HG02885 (cell line): Measurements from ENCODE around the gene FANCG.

ENCODE experiments used
- ATAC-seq: cut with Tn5 transposase; IDR thresholded peaks from one replicate; pipeline ENCODE4 v1.9.1; 2021; ENCODE audit warnings: mild to moderate bottlenecking; ENCODE audit not compliant: unreplicated experiment, poor library complexity

Gene FANCG

DNA sequence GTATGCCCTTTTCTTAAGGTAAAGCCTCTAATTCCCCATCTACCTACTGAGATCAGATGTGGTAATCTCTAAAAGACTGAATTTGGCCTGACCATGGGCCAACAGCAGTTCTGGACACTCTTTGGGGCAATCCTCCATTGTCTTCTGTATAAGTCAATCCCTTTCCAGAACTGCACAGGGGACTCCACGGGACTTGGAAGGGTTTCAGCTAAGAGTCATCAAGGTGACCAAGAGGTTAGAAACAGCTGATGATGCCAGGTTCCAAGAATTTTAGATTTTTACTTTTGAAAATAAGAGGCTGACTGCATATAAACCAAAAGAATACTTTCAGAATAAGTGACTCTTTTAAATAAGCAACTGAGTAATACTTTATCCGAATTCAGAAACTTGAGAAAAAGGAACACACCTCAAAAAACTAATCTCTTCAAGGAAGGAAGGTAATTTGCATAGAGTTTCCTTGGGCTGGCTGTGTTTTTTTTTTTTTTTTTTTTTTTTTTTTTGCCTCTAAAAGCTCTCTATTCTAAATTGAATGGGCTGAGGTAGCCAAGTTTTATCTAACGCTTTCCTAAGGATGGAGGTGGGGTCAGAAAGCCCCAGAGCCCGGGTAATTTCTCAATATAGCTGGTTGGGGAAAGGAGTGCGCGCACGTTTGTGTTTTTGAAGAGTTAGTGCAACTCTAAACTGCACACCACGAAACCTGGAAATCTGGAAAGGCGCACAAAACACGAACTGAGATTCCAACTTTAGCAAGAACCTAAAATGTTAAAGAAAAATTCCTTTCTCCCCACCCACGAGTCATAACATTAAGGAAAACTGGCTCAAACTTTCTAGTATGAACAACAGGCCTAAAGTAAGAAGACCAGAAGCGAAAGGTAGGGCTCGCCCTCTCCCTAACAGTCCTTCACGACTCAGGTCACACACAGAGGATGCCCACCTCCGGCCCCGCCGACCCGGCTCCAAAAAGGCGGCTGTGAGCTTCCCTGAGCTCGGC lies 8.6 kb downstream of the FANCG start:
- ATAC-seq = no peak

DNA sequence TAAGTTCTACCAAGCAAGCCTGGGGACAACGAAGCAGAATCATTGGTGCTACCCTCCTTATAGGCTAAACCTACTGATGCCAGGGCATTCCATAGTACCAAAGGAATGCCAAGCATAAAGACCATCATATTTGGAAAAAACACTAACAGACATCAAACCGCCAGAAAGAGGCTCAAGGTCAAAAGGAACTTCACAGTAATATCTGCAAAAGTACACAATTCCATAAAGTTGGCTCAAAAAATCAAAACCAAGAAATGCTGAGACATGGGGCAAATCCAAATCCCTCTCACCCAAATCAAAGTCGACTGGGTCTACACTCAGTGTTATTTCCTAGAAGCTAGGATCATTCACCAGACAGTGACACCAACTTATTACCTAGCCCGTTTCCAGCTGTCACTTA lies 10.7 kb downstream of the FANCG start:
- no peak for ATAC-seq

- ATAC-seq = no peak
These were observed 12.7 kb downstream of the FANCG start for GRCh38 chr9:35067056-35067455.

DNA sequence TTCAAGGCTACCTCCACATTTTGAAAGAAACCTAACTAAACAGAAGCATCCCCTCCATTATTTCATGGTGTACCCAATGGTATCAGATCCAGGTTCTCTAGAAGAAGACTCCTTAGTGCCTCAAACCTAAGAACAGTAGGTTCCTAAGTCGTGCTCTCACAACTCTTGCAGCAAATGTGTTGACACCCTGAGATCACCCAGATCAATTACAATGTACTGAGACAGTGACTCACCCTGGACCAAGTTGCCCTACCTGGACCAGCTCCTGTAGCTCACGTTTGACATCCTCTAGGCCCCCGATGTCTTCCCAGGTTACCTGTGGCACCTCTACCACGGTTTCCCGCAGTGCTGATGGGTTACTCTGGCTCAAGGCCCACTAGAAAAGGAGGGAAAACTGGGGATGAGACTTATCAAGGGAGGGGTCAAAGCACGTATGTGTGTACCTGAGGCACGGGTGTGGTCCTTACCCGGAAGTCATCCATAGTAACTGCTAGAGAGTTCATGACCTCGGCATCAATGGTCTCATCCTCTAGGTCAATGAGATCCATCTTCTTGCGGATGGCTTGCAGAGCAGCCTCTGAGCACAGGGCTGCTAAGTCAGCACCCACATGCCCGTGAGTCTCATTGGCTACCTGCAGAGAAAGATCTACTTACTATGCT lies 19.1 kb downstream of the FANCG start:
- no peak for ATAC-seq

- no peak for ATAC-seq
These were observed 20.3 kb downstream of the FANCG start for GRCh38 chr9:35059438-35059837.

DNA sequence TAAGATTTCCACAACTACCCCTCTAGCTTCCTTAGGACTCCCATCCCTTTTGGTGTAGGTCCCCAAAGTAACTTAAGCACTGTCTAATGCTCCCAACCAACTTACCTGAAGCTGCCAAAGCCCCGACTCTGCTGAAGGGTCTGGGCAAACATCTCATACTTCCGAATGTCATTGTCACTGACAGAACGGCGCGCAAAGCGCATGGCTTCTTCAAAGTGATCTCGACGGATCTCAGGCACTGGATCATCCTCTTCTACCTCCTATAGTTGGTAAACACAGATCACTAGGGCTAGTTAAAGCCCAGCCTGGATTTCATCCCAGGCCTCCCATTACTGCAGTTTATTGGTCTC lies 22.5 kb downstream of the FANCG start:
- no peak for ATAC-seq

- ATAC-seq = no peak
These were observed 23.0 kb downstream of the FANCG start for GRCh38 chr9:35056571-35057270.

GRCh38 chr9:35054871-35055644 lies 24.7 kb downstream of the FANCG start:
- ATAC-seq = no peak

DNA sequence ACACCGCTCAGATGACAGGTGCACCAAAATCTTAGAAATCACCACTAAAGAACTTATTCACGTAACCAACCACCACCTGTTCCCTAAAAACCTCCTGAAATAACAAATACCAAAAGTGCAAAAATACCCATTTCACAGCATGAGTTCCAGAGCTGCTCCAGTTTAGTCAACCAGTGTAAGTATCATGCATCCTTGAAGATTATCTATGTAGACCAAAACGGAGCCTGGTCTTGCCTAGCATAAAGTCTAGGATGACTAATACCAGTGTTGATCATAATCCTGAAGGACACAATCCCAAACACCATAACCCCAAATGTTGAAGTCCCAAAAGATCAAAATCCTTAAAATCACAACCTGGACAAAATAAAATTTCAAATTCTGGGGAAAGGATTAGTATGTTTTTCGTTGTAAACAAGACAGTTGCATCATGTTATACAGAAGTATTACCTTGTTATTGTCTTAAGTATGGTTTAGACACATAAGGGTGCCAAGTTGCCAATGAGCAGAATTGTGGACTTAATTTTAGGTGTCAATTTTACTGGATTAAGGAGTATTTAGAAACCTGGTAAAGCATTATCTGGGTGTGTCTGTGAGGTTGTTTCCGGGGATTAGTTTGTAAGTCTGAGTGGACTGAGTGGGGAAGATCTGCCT lies 25.4 kb downstream of the FANCG start:
- no peak for ATAC-seq

DNA sequence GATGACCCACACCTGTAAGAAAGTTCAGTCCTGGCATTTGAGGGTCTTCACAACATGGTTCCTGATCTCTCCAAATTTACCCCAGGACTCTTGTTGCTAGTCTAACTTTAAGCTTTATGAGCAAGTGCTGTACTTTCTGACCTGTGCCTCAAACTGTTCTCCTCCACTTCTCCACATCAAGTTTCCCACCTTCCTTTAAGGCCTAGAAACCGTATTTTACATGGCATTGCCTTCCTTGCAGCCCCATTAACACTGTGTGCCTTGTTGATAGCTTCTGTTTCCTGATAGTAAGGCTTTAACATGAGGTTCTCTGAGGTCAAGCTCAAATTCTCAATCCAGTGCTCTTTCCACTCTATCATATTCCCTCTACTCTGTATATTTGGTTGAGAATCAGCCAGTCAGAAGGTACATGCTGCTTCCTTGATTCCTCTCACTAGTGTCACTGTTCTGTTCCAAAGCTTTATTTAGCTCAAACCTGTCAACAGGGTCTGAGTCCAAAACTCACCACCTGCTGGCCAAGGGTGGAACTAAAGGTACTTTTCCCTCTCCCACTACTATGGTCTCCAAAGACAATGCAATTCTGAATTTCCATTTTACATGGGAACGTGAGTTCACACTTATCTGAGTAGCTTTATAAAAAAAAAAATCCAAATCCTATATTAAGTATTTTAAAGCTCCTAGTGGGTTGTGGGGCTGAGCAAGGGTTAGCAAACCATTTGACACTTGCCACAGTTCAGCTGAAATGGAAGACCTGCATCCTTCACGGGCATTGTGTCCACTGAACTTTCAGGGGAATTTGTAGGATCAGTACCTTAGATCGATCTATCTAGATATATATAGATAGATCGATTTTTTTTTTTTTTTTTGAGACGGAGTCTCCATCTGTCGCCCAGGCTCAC lies 28.4 kb downstream of the FANCG start:
- ATAC-seq = no peak

DNA sequence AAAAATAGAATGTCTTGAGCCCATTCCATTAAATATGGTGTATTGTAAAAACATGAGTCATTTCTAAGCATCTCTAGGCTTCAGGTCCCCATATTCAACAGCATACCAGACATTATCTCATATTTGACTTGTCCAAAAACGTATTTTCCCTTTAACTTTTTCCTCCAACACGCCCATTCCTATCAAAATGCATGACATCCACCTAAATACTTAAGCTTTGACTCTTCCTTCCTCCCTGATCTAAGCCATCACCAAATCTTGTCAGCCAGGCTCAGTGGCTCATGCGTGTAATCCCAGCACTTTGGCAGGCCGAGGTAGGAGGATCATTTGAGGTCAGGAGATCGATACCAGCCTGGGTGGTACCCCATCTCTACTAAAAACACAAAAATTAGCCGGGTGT lies 31.2 kb downstream of the FANCG start:
- no peak for ATAC-seq

GRCh38 chr9:35044071-35044470 lies 35.7 kb downstream of the FANCG start:
- no peak for ATAC-seq

- ATAC-seq = no peak
These were observed 36.7 kb downstream of the FANCG start for GRCh38 chr9:35042891-35043545.

GRCh38 chr9:35042081-35042604 lies 37.6 kb downstream of the FANCG start:
- no peak for ATAC-seq

DNA sequence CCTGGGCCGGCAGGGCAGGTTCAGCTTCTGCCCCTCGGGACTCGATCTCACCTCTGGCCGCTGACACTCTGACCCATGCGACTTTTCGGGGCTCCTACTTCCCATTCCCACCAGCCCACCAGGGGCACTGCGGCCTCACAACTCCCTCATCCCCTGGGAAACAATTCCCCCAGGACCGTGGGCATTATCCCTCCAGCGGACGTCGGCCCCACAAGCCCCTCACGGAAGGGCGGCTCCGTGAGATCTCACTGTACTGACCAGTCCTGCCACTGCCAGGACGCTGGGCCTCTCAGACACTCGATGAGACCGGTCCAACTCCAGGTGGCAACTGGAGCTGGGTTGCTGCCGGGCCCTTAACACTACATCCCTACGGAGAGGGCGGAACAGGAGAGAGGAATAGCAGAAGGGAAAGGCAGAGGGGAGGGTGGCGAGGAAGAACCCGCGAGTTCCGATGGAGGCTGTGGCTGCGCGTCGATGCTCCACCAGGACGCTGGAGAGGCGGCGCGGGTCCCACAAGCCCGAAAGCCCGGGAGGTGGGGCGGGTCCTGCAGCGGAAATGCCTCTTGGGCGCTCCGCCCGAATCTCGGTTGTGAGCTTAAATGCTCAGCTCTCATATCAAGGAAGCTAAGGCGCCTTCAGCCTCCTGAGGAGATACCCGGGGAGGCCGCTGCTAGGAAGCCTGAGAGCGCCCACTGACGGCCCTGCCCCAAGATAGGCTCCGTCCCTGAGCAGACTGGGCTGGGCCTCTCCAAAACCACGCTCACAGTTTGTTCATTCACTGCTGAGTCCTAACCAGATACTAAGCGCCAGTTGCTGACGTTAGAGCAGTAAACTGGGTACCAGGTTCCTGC lies 43.7 kb downstream of the FANCG start:
- ATAC-seq = no peak

- ATAC-seq = no peak
These were observed 46.6 kb downstream of the FANCG start for GRCh38 chr9:35033101-35033500.

GRCh38 chr9:35029852-35030251 lies 49.9 kb downstream of the FANCG start:
- ATAC-seq = no peak
